ENCODE results near the gene CFAP157.

DNA sequence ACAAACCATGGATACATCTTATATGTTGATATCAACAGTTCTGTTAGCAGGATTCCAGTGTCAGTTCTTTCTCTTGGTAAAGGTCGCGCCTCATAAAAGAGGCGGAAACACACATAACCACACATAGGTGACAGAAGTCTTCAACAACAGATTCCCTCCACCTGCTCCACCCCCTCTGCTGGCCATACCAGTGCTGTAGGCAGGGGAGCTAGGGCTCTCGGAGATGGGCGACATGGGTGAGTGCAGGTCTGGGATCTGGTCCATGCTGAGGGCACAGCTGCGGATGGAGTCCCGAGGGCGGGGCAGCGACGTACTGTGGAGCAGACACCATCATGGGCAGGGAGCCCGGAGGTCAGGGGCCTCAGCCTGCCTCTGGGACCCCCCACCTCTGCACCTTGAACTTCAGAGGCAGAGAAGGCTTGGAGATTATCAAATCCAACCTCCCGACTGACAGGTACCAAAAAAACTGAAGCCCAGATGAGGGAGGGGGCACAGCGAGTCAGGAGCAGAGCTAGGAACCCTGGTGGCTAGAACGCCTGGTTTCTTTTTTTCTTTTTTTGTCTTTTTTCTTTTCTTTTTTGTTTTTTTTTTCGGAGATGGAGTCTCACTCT lies 40.3 kb downstream of the CFAP157 start:
- no peak for TF ChIP-seq EP300 (IDR thresholded peaks at IDR 0.05)
- TF ChIP-seq CTCF (IDR thresholded peaks at IDR 0.05): no peak
